GM10248 (cell line): ENCODE measurements around the gene SYT15.

ENCODE experiments used
- CTCF ChIA-PET: fragments of 300-600 bp; sonication (Branson Sonifier 250); formaldehyde crosslinking; extraction: SDS; loops from one replicate; lab custom pipeline; 2021; ENCODE audit warnings: antibody characterized with exemption; lab: Yijun Ruan, JAX
- POLR2A ChIA-PET: fragments of 350-650 bp; sonication (Branson Sonifier 250); formaldehyde crosslinking; extraction: SDS; loops from one replicate; lab custom pipeline; 2020; ENCODE audit warnings: antibody characterized with exemption; lab: Yijun Ruan, JAX
- DNase-seq: peaks from one replicate; pipeline ENCODE4 v3.0.0; 2012; ENCODE audit errors: extremely low spot score
- CTCF ChIP-seq: IDR thresholded peaks from 2 replicates; pipeline ENCODE4 v1.5.1; 2012; ENCODE audit warnings: mild to moderate bottlenecking, low read depth; ENCODE audit errors: extremely low read depth, missing control alignments, control extremely low read depth

The SYT15 gene

GRCh38 chr10:46557319-46558121 lies 21.4 kb upstream of the SYT15 start:
- DNase-seq: no peak
- CTCF ChIA-PET: interaction anchor here (1.3 to 4.0 kb wide), 2 partner anchors 12 to 17 kb away, joined by 3 to 21 read pairs; no protein-coding TSS in a partner anchor
- no peak for TF ChIP-seq CTCF
- POLR2A ChIA-PET: no interaction called here

- no peak for DNase-seq
- ChIA-PET POLR2A (no interaction called here), CTCF (interaction anchor here (1.3 to 4.0 kb wide), 2 partner anchors 13 to 17 kb away, joined by 3 to 21 read pairs; no protein-coding TSS in a partner anchor)
- no peak for TF ChIP-seq CTCF
These were observed 20.9 kb upstream of the SYT15 start for GRCh38 chr10:46558122-46558391.

GRCh38 chr10:46558392-46559185 lies 20.3 kb upstream of the SYT15 start:
- DNase-seq: no peak
- no peak for TF ChIP-seq CTCF
- ChIA-PET CTCF (interaction anchor here (1.3 to 4.0 kb wide), 2 partner anchors 14 to 18 kb away, joined by 3 to 21 read pairs; no protein-coding TSS in a partner anchor), POLR2A (no interaction called here)

- ChIA-PET POLR2A (no interaction called here), CTCF (interaction anchor here (1.3 to 4.0 kb wide), 2 partner anchors 14 to 19 kb away, joined by 3 to 21 read pairs; no protein-coding TSS in a partner anchor)
- TF ChIP-seq CTCF: no peak
- DNase-seq: no peak
These were observed 19.7 kb upstream of the SYT15 start for GRCh38 chr10:46559231-46559671.

- CTCF ChIA-PET: interaction anchor here (4.0 kb wide), 1 partner anchor 15 kb away, joined by 21 read pairs; no protein-coding TSS in a partner anchor
- no peak for TF ChIP-seq CTCF
- POLR2A ChIA-PET: interaction anchor here (0.7 kb wide), 1 partner anchor 20 kb away, joined by 5 read pairs; no protein-coding TSS in a partner anchor
- DNase-seq: no peak
These were observed 18.5 kb upstream of the SYT15 start for GRCh38 chr10:46560381-46560780.

- no peak for DNase-seq
- TF ChIP-seq CTCF: no peak
- ChIA-PET POLR2A (no interaction called here), CTCF (interaction anchor here (0.9 to 4.0 kb wide), 2 partner anchors 8 to 16 kb away, joined by 3 to 21 read pairs; no protein-coding TSS in a partner anchor)
These were observed 18.0 kb upstream of the SYT15 start for GRCh38 chr10:46560952-46561351.
